ENCODE measurements around the gene FBXO44. TPM values are rescaled to one million over a fixed set of nuclear protein-coding genes. Genes with fewer than 3 reads are reported as not detected.

Gene FBXO44
- total and polyA plus RNA-seq, 7 experiments from 2014 or later = 11.3 to 67.1 (median 35.5) TPM

DNA sequence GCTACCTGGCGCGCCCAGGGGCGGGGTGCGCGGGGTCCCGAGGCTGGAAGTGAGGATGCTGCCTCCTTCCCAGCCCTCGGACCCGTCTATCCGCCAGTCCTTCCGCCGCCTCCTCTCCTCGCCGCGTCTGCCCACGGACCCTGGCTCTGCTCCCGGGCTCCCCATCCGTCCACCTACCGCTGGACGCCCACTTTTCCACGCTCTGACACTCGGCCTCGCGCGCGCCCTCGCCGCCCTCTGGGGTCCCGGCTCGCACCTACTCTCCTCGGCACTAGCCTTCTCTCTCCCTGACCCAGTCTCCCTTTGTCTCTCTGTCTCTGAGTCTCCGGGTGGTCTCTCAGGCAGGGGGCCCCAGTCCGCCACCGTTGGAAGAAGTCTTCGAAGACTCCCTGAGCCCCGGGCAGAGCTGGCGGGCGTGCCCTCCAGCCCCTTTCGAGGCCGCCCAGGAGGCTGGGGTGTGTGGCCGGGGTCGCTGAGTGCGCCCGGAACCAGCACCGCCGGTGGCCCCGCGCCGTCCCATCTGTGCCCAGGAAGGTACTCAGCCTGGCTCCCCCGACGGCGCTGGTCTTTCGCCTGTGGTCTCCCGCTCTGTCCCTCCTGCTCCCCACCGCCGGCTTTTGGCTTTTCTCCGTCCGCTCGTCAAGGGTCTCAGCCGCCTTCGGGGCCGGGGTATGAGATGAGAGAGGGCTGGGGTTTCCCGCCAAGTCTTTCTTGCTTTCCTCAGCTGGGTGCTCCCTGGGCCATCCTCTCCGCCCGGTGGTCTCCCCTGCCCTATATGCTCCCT, 37.4 kb downstream of the FBXO44 start:
- H3K4me1 Mint-ChIP-seq = peaks cover 19 to 33% (median 23%) of the 10 kb centered on the region in 7 donors
- H3K27me3 Mint-ChIP-seq = peaks cover 41 to 68% (median 45%) of the 10 kb centered on the region in 5 donors
- intact Hi-C loops (cut with micrococcal nuclease) = no loop called here
- DNase-seq (no peak), ATAC-seq (no peak)
- no peak overlapping the region for H3K27ac Mint-ChIP-seq
- no peaks in the 10 kb centered on the region for H3K9me3 ChIP-seq (ENCODE audit: control insufficient read depth in 2 of 3, low read length in 3 of 3)
- H3K9me3 Mint-ChIP-seq = peaks cover 0 to 1% (median 0%) of the 10 kb centered on the region in 11 donors
- H3K36me3 Mint-ChIP-seq = peaks cover 0 to 2% (median 0%) of the 10 kb centered on the region in 5 donors
- peaks cover 11 to 24% of the 10 kb centered on the region in 2 donors for H3K4me1 ChIP-seq (ENCODE audit: control insufficient read depth in 2 of 2, insufficient read depth in 2 of 2, low read length in 2 of 2)
- ChIA-PET CTCF (no interaction called here), POLR2A (interaction anchor here (0.5 kb wide), 1 partner anchor 760 kb away, joined by 3 read pairs; no protein-coding TSS in a partner anchor)
- no peak overlapping the region for H3K4me3 ChIP-seq (ENCODE audit: low read length)
- H3K4me3 Mint-ChIP-seq = peak overlapping the region in 9 of 10 donors; percentile 52 to 92 (median 71)
- H3K27me3 ChIP-seq (ENCODE audit: control insufficient read depth in 2 of 2, insufficient read depth in 2 of 2, low read length in 2 of 2) = peaks cover 0 to 4% of the 10 kb centered on the region in 2 donors
- no peak overlapping the region for H3K27ac ChIP-seq (ENCODE audit: low read depth, low read length)
- H3K36me3 ChIP-seq (ENCODE audit: control insufficient read depth in 2 of 3, insufficient read depth in 3 of 3, low read length in 3 of 3) = no peaks in the 10 kb centered on the region

DNA sequence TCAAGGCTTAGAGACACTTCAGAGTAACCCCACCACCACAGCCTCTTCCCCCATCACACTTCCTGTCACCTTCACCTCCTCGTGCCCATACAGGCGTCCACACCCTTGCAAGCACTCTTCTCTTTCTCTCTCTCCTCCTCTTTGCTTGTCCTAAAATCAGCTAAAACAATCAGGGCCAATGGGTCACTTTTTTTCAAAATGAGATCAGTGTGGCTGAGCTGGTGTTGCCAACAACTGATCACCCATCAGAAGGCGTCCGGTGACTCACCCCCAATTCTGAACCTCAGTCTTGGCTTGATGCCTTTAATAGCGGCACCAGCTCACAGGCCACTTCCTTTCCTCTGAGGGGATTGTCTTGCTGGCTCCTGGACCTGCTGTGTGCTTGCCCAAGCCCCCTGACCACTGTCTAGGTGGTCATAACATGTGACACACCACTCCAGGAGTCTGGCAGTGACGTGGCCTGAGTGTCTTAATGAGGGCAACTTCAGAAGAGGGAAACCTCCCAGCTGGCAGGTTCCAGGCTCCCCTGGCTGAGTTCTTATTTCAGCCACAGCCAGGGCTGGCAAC, 38.4 kb downstream of the FBXO44 start:
- no peak overlapping the region for H3K4me3 ChIP-seq (ENCODE audit: low read length)
- POLR2A ChIA-PET = interaction anchor here (0.6 kb wide), 1 partner anchor 1893 kb away, joined by 4 read pairs; no protein-coding TSS in a partner anchor
- ATAC-seq (peak; percentile 72), DNase-seq (peak in 5 of 9 donors; percentile 16 to 29 (median 17))
- CTCF ChIA-PET = no interaction called here
- peaks cover 11 to 24% of the 10 kb centered on the region in 2 donors for H3K4me1 ChIP-seq (ENCODE audit: control insufficient read depth in 2 of 2, insufficient read depth in 2 of 2, low read length in 2 of 2)
- peak overlapping the region in 3 of 9 donors; percentile 13 to 67 (median 59) for H3K27ac Mint-ChIP-seq
- no peaks in the 10 kb centered on the region for H3K36me3 ChIP-seq (ENCODE audit: control insufficient read depth in 2 of 3, insufficient read depth in 3 of 3, low read length in 3 of 3)
- H3K9me3 ChIP-seq (ENCODE audit: control insufficient read depth in 2 of 3, low read length in 3 of 3) = no peaks in the 10 kb centered on the region
- H3K27me3 Mint-ChIP-seq = peaks cover 35 to 60% (median 38%) of the 10 kb centered on the region in 5 donors
- peaks cover 20 to 33% (median 23%) of the 10 kb centered on the region in 7 donors for H3K4me1 Mint-ChIP-seq
- H3K36me3 Mint-ChIP-seq = peaks cover 0 to 2% (median 0%) of the 10 kb centered on the region in 5 donors
- H3K4me3 Mint-ChIP-seq = peak overlapping the region; percentile 16 to 92 (median 64)
- H3K27ac ChIP-seq (ENCODE audit: low read depth, low read length) = no peak overlapping the region
- intact Hi-C loops (cut with micrococcal nuclease) = no loop called here
- peaks cover 0 to 1% (median 0%) of the 10 kb centered on the region in 11 donors for H3K9me3 Mint-ChIP-seq
- no peaks in the 10 kb centered on the region for H3K27me3 ChIP-seq (ENCODE audit: control insufficient read depth in 2 of 2, insufficient read depth in 2 of 2, low read length in 2 of 2)

DNA sequence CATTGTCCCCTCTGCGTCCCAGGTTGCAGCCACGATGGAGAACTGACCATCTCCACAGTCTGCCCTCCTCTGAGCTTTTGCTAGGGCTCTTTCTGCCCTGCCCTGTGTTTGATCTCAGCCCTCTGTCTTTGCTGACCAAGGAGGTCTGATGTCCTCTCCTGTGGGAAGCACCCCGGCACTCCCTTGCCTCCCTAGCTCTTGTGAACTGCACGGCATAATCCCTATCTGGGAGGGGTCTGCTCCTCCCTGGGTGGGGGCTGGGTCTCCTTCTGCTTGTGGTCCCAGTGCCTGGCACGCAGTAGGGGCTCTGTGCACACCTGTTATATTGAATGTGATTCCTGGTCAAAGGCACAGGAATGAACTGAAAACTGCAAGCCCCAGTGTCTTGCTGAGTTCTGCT, 39.2 kb downstream of the FBXO44 start:
- Mint-ChIP-seq H3K27ac (peak overlapping the region in 1 of 9 donors; percentile 13), H3K27me3 (peaks cover 28 to 58% (median 34%) of the 10 kb centered on the region in 5 donors), H3K4me3 (peak overlapping the region in 5 of 10 donors; percentile 9 to 63 (median 22)), H3K36me3 (peaks cover 0 to 2% (median 0%) of the 10 kb centered on the region in 5 donors), H3K4me1 (peaks cover 20 to 33% (median 23%) of the 10 kb centered on the region in 7 donors), H3K9me3 (peaks cover 0 to 1% (median 0%) of the 10 kb centered on the region in 11 donors)
- intact Hi-C loops (cut with micrococcal nuclease) = no loop called here
- H3K27me3 ChIP-seq (ENCODE audit: control insufficient read depth in 2 of 2, insufficient read depth in 2 of 2, low read length in 2 of 2) = no peaks in the 10 kb centered on the region
- POLR2A ChIA-PET = no interaction called here
- no peak overlapping the region for H3K4me3 ChIP-seq (ENCODE audit: low read length)
- peaks cover 11 to 24% of the 10 kb centered on the region in 2 donors for H3K4me1 ChIP-seq (ENCODE audit: control insufficient read depth in 2 of 2, insufficient read depth in 2 of 2, low read length in 2 of 2)
- H3K9me3 ChIP-seq (ENCODE audit: control insufficient read depth in 2 of 3, low read length in 3 of 3) = no peaks in the 10 kb centered on the region
- CTCF ChIA-PET = interaction anchor here (0.5 kb wide), 1 partner anchor 37 kb away, joined by 3 read pairs; no protein-coding TSS in a partner anchor
- DNase-seq (no peak), ATAC-seq (no peak)
- H3K36me3 ChIP-seq (ENCODE audit: control insufficient read depth in 2 of 3, insufficient read depth in 3 of 3, low read length in 3 of 3) = no peaks in the 10 kb centered on the region
- H3K27ac ChIP-seq (ENCODE audit: low read depth, low read length) = no peak overlapping the region

DNA sequence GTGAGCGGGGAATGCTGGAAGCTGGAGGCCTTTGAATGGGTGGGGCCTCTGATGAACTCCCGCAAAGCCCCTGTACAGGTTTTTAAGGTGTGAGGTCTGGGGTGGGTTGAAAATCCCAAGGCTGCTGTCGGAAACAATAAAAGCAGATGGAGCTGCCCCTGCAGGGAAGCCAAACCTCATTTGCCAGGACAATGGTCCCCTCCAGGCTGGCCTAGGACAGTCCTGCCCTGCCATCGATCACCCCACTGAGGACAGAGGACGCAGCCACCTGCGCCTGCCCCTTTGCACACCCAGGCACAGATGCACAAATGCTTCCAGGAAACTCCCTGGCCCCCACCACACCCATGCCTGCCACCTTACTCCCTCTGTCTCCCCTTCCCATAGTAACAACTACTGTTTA, 41.2 kb downstream of the FBXO44 start:
- intact Hi-C loops (cut with micrococcal nuclease) = no loop called here
- ATAC-seq = no peak

DNA sequence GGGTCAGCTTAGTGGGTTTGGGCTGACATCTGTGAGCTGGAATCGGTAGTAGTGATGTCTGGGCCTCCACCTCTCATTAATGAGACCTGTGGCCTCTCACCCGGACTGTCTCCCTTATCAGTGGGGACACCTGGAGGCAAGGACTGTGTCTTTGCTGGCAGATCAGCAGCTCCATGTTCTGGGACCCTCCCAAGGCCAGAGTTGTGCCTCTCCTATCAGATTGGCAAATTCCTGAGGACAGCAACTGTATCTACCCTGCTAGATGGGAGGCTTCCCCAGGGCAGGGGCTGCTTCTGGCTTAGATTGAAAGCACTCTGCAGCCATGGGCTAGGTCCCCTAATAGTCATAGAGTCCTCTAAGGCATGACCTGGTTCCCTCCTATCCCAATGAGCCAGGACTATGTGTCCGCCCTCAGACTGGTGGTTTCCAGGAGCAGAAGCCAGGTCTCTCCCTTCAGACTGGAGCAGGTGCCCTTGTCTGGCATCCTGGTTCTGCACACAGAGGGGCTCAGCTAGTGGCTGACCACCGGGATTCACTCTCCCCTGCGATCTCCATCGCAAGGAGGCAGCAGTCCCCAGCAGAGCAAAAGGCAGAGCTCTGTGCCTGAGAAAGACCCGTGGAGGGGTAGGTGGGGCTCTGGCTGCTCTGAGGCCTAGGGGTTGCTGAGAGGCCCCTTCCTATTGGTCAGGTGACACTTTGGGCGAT, 42.7 kb downstream of the FBXO44 start:
- H3K27me3 Mint-ChIP-seq = peaks cover 14 to 44% (median 18%) of the 10 kb centered on the region in 5 donors
- H3K4me1 Mint-ChIP-seq = peaks cover 9 to 18% (median 14%) of the 10 kb centered on the region in 7 donors
- intact Hi-C loops (cut with micrococcal nuclease) = no loop called here
- peaks cover 0 to 1% (median 0%) of the 10 kb centered on the region in 11 donors for H3K9me3 Mint-ChIP-seq
- no peak overlapping the region for H3K4me3 Mint-ChIP-seq
- peaks cover 4 to 13% of the 10 kb centered on the region in 2 donors for H3K4me1 ChIP-seq (ENCODE audit: control insufficient read depth in 2 of 2, insufficient read depth in 2 of 2, low read length in 2 of 2)
- ATAC-seq (no peak), DNase-seq (no peak)
- H3K36me3 Mint-ChIP-seq = peaks cover 0 to 2% (median 0%) of the 10 kb centered on the region in 5 donors
- H3K27ac Mint-ChIP-seq = no peak overlapping the region
- H3K4me3 ChIP-seq (ENCODE audit: low read length) = no peak overlapping the region
- H3K27me3 ChIP-seq (ENCODE audit: control insufficient read depth in 2 of 2, insufficient read depth in 2 of 2, low read length in 2 of 2) = no peaks in the 10 kb centered on the region
- H3K27ac ChIP-seq (ENCODE audit: low read depth, low read length) = no peak overlapping the region
- no peaks in the 10 kb centered on the region for H3K9me3 ChIP-seq (ENCODE audit: control insufficient read depth in 2 of 3, low read length in 3 of 3)
- CTCF ChIA-PET = interaction anchor here (0.7 kb wide), 1 partner anchor 1291 kb away, joined by 4 read pairs; no protein-coding TSS in a partner anchor
- H3K36me3 ChIP-seq (ENCODE audit: control insufficient read depth in 2 of 3, insufficient read depth in 3 of 3, low read length in 3 of 3) = no peaks in the 10 kb centered on the region
- POLR2A ChIA-PET = no interaction called here

More for the DNA sequence above, 41.2 kb downstream of the FBXO44 start:
- Histone ChIP-seq H3K4me3 (ENCODE audit: low read length) (no peak overlapping the region), H3K9me3 (ENCODE audit: control insufficient read depth in 2 of 3, low read length in 3 of 3) (no peaks in the 10 kb centered on the region), H3K27me3 (ENCODE audit: control insufficient read depth in 2 of 2, insufficient read depth in 2 of 2, low read length in 2 of 2) (no peaks in the 10 kb centered on the region), H3K4me1 (ENCODE audit: control insufficient read depth in 2 of 2, insufficient read depth in 2 of 2, low read length in 2 of 2) (peaks cover 6 to 19% of the 10 kb centered on the region in 2 donors), H3K36me3 (ENCODE audit: control insufficient read depth in 2 of 3, insufficient read depth in 3 of 3, low read length in 3 of 3) (no peaks in the 10 kb centered on the region), H3K27ac (ENCODE audit: low read depth, low read length) (no peak overlapping the region)
- peaks cover 0 to 2% (median 0%) of the 10 kb centered on the region in 5 donors for H3K36me3 Mint-ChIP-seq
- ChIA-PET POLR2A (no interaction called here), CTCF (no interaction called here)
- peaks cover 15 to 43% (median 21%) of the 10 kb centered on the region in 5 donors for H3K27me3 Mint-ChIP-seq
- DNase-seq = no peak
- H3K27ac Mint-ChIP-seq = peak overlapping the region in 1 of 9 donors; percentile 25
- H3K9me3 Mint-ChIP-seq = peaks cover 0 to 1% (median 0%) of the 10 kb centered on the region in 11 donors
- peaks cover 14 to 22% (median 16%) of the 10 kb centered on the region in 7 donors for H3K4me1 Mint-ChIP-seq
- H3K4me3 Mint-ChIP-seq = no peak overlapping the region

DNA sequence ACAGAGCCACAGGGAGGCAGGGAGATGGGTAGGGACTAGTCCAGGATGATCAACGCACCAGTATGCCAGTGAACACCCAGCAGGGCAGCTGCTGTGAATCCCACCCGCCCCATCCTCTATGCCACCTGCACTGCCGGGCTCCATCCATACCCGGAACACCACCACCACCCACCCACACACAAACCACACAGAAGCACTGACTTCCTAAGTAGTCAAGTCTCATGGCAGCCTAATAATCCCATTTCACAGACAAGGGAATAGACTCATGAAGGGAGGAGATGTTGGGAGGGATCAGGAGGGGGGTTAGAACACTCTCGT, 43.2 kb downstream of the FBXO44 start:
- Histone ChIP-seq H3K9me3 (ENCODE audit: control insufficient read depth in 2 of 3, low read length in 3 of 3) (no peaks in the 10 kb centered on the region), H3K4me1 (ENCODE audit: control insufficient read depth in 2 of 2, insufficient read depth in 2 of 2, low read length in 2 of 2) (peaks cover 0 to 8% of the 10 kb centered on the region in 2 donors), H3K27me3 (ENCODE audit: control insufficient read depth in 2 of 2, insufficient read depth in 2 of 2, low read length in 2 of 2) (no peaks in the 10 kb centered on the region), H3K27ac (ENCODE audit: low read depth, low read length) (no peak overlapping the region), H3K4me3 (ENCODE audit: low read length) (no peak overlapping the region), H3K36me3 (ENCODE audit: control insufficient read depth in 2 of 3, insufficient read depth in 3 of 3, low read length in 3 of 3) (no peaks in the 10 kb centered on the region)
- ChIA-PET CTCF (no interaction called here), POLR2A (no interaction called here)
- Mint-ChIP-seq H3K36me3 (peaks cover 0 to 2% (median 0%) of the 10 kb centered on the region in 5 donors), H3K4me1 (peaks cover 4 to 12% (median 9%) of the 10 kb centered on the region in 7 donors), H3K9me3 (peaks cover 0 to 1% (median 0%) of the 10 kb centered on the region in 11 donors), H3K4me3 (no peak overlapping the region), H3K27me3 (peaks cover 11 to 39% (median 13%) of the 10 kb centered on the region in 5 donors), H3K27ac (peak overlapping the region in 1 of 9 donors; percentile 7)
- intact Hi-C loops (cut with micrococcal nuclease) = no loop called here
- ATAC-seq (no peak), DNase-seq (no peak)
